SK-N-SH (cell line): ENCODE measurements around the gene REG3G. TPM values are rescaled to one million over a fixed set of nuclear protein-coding genes. Genes with fewer than 3 reads are reported as not detected.
"Not testable (repeated sequence)": the region's sequence is repeated elsewhere in the genome, so short reads cannot be mapped to it uniquely, and the experiment has no call there.

Source experiments
- CTCF ChIA-PET: fragments of 300-600, 350-600 bp; formaldehyde crosslinking; extraction: SDS; loops from one replicate; lab custom pipeline; 2021; lab: Yijun Ruan, JAX
- POLR2A ChIA-PET: fragments of 350-600 bp; sonication (Branson Sonifier 250); formaldehyde crosslinking; extraction: SDS; loops from one replicate; lab custom pipeline; 2020; ENCODE audit warnings: antibody characterized with exemption, inconsistent platforms; lab: Yijun Ruan, JAX
- DNase-seq: peaks from one replicate; pipeline ENCODE4 v3.0.0; 2012
- H2AFZ ChIP-seq: fragments of 200-600 bp; sonication (generic); 2 replicates; pipeline ENCODE4 v1.8.1; 2016; ENCODE audit warnings: antibody characterized with exemption, mild to moderate bottlenecking, low read depth
- H3F3A ChIP-seq: fragments of 200-600 bp; sonication (generic); replicated peaks from 2 replicates; pipeline ENCODE3; 2016; ENCODE audit warnings: antibody characterized with exemption, mild to moderate bottlenecking; ENCODE audit not compliant: insufficient read depth
- H3K27ac ChIP-seq, 2 experiments: fragments of 200-500 bp in 1 of 2; fragments of 200-600 bp in 1 of 2; sonication (Bioruptor generic) in 1 of 2; sonication (generic), shearing (Covaris generic) in 1 of 2; 2 replicates each; pipeline versions ENCODE4 v1.5.1 to v1.6.1; 2014 to 2016; ENCODE audit warnings: low read depth in 2 of 2, inconsistent platforms in 1 of 2, low read length in 1 of 2, mild to moderate bottlenecking in 1 of 2, mixed read lengths in 1 of 2
- H3K27me3 ChIP-seq: fragments of 200-600 bp; sonication (generic), shearing (Covaris generic); 2 replicates; pipeline ENCODE4 v1.6.1; 2016; ENCODE audit warnings: mixed run types; ENCODE audit not compliant: insufficient read depth
- H3K36me3 ChIP-seq, 2 experiments: fragments of 200-500 bp in 1 of 2; fragments of 200-600 bp in 1 of 2; sonication (Bioruptor generic) in 1 of 2; sonication (generic) in 1 of 2; replicated peaks in 1 of 2; 2 replicates each; pipeline versions ENCODE3 to v1.5.1; 2014 to 2016; ENCODE audit warnings: low read length in 1 of 2, mild to moderate bottlenecking in 1 of 2; ENCODE audit not compliant: insufficient read depth in 2 of 2, control insufficient read depth in 1 of 2
- H3K4me1 ChIP-seq, 2 experiments: fragments of 200-500 bp in 1 of 2; fragments of 200-600 bp in 1 of 2; sonication (Bioruptor generic) in 1 of 2; sonication (generic), shearing (Covaris generic) in 1 of 2; 2 replicates each; pipeline versions ENCODE4 v1.5.1 to v1.6.1; 2014 to 2016; ENCODE audit warnings: low read depth in 1 of 2, low read length in 1 of 2, mixed run types in 1 of 2; ENCODE audit not compliant: insufficient read depth in 2 of 2, control insufficient read depth in 1 of 2
- H3K4me2 ChIP-seq: fragments of 200-600 bp; sonication (generic), shearing (Covaris generic); 2 replicates; pipeline ENCODE4 v1.6.1; 2017; ENCODE audit warnings: mixed run types
- H3K4me3 ChIP-seq, 2 experiments: fragments of 200-500 bp in 1 of 2; fragments of 200-600 bp in 1 of 2; sonication (Bioruptor generic) in 1 of 2; sonication (generic), shearing (Covaris generic) in 1 of 2; 2 replicates each; pipeline versions ENCODE4 v1.5.1 to v1.8.1; 2014 to 2016; ENCODE audit warnings: low read depth in 2 of 2, inconsistent platforms in 1 of 2, low read length in 1 of 2, mild to moderate bottlenecking in 1 of 2, mixed read lengths in 1 of 2, moderate library complexity in 1 of 2
- H3K79me2 ChIP-seq: fragments of 200-600 bp; sonication (generic); 2 replicates; pipeline ENCODE4 v1.8.1; 2017; ENCODE audit warnings: mild to moderate bottlenecking; ENCODE audit not compliant: insufficient read depth
- H3K9ac ChIP-seq: fragments of 200-600 bp; sonication (generic); 2 replicates; pipeline ENCODE4 v1.6.1; 2017; ENCODE audit warnings: mixed run types
- H3K9me2 ChIP-seq: fragments of 200-600 bp; sonication (generic); 2 replicates; pipeline ENCODE4 v1.6.1; 2017; ENCODE audit warnings: mixed run types
- H3K9me3 ChIP-seq: fragments of 200-600 bp; sonication (generic); 2 replicates; pipeline ENCODE4 v1.6.1; 2017; ENCODE audit warnings: mixed run types, mild to moderate bottlenecking, moderate library complexity
- H4K20me1 ChIP-seq: fragments of 200-600 bp; sonication (generic); 2 replicates; pipeline ENCODE4 v1.6.1; 2017; ENCODE audit warnings: mild to moderate bottlenecking, mixed run types; ENCODE audit not compliant: insufficient read depth
- CHD2 ChIP-seq: fragments of 150-350 bp; IDR thresholded peaks from 2 replicates; pipeline ENCODE4 v1.6.1; 2018; ENCODE audit warnings: low read length; ENCODE audit not compliant: partially characterized antibody
- MXI1 ChIP-seq: IDR thresholded peaks from 2 replicates; pipeline ENCODE4 v1.6.1; 2012; ENCODE audit warnings: mild to moderate bottlenecking, low read depth, low read length, improper control_type of control experiment
- POLR2AphosphoS5 ChIP-seq: IDR thresholded peaks from 2 replicates; pipeline ENCODE4 v1.6.1; 2012; ENCODE audit warnings: low read depth, low read length
- RAD21 ChIP-seq: IDR thresholded peaks from 2 replicates; pipeline ENCODE4 v1.6.1; 2012; ENCODE audit warnings: mild to moderate bottlenecking, low read length
- SMC3 ChIP-seq: IDR thresholded peaks from 2 replicates; pipeline ENCODE4 v1.6.1; 2012; ENCODE audit warnings: low read depth, low read length, improper control_type of control experiment
- WGBS: methylation state at CpG from one replicate; pipeline ENCODE4 v1.1.6; 2017; ENCODE audit warnings: low lambda C conversion rate; 5-methylcytosine and 5-hydroxymethylcytosine counted together
- polyA plus RNA-seq, 3 experiments: library from polyadenylated mRNA; depleted of rRNA; stranded (reverse); fragments of >200 nt; gene quantifications; 2 replicates each; pipeline ENCODE4 v1.2.3, GENCODE V29; 2012
- TF ChIP-seq, protein P1 (sequence below): fragments of 200-600 bp; sonication (generic); IDR thresholded peaks from 2 replicates; pipeline ENCODE4 v1.6.1; 2017; ENCODE audit warnings: antibody characterized with exemption, mild to moderate bottlenecking, moderate library complexity
- TF ChIP-seq, protein P2 (sequence below): IDR thresholded peaks from 2 replicates; pipeline ENCODE4 v1.4.0; 2012; ENCODE audit warnings: low read depth

The REG3G gene
- polyA plus RNA-seq, 1 of the 3 experiments (the other 2 are of a cell fraction) = not detected

DNA sequence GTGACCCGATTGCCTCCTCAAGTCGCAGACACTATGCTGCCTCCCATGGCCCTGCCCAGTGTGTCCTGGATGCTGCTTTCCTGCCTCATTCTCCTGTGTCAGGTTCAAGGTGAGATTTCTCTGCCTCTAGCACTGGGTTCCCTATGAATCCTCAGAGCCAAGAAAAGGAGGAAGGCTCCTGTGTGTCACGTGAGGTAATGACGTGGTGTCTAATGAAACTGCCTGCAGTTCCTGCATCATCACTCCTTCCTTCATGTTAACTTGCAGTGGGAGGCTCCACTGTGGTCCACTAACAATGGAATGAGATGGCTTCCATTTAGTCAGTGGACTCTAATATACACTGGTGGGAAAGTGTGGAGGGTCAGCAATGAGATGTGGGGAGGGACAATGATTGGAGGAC lies 559 bp downstream of the REG3G start (continued):
- TF ChIP-seq CHD2 (no peak), MXI1 (no peak), RAD21 (no peak), POLR2AphosphoS5 (no peak)
- TF ChIP-seq, protein P1, sequence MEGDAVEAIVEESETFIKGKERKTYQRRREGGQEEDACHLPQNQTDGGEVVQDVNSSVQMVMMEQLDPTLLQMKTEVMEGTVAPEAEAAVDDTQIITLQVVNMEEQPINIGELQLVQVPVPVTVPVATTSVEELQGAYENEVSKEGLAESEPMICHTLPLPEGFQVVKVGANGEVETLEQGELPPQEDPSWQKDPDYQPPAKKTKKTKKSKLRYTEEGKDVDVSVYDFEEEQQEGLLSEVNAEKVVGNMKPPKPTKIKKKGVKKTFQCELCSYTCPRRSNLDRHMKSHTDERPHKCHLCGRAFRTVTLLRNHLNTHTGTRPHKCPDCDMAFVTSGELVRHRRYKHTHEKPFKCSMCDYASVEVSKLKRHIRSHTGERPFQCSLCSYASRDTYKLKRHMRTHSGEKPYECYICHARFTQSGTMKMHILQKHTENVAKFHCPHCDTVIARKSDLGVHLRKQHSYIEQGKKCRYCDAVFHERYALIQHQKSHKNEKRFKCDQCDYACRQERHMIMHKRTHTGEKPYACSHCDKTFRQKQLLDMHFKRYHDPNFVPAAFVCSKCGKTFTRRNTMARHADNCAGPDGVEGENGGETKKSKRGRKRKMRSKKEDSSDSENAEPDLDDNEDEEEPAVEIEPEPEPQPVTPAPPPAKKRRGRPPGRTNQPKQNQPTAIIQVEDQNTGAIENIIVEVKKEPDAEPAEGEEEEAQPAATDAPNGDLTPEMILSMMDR = no peak

DNA sequence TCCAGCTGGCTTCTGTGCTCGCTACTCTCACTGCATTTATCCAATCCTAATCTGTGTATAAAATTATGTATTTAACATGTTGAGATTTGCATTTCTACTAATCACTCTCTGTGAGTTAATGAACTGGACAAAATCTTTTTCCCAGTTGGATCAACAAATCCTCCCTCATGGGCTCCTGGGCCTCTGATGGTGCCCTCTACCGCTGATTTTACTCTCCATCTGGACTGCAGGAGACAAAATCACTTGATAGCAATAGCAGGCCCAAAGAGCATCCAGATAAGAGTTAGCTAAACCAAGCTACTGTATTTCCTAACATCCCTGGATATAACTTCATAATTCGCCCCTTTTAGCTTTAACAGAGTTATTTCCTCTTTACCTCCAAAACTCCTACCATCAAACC lies 14.4 kb downstream of the REG3G start:
- no peaks in the 10 kb centered on the region for H3K27me3 ChIP-seq
- no peaks in the 10 kb centered on the region for H3K79me2 ChIP-seq
- no peak overlapping the region for H3K9ac ChIP-seq
- H3K4me1 ChIP-seq = peaks cover 0 to 3% of the 10 kb centered on the region in 2 experiments; a peak in 1 of 4 replicates
- no peak for DNase-seq
- no peaks in the 10 kb centered on the region for H3F3A ChIP-seq
- H3K36me3 ChIP-seq = no peaks in the 10 kb centered on the region
- H3K4me2 ChIP-seq = no peak overlapping the region
- H4K20me1 ChIP-seq = no peaks in the 10 kb centered on the region
- no peaks in the 10 kb centered on the region for H3K9me3 ChIP-seq
- H3K4me3 ChIP-seq = no peak overlapping the region
- TF ChIP-seq, protein P1 = no peak
- 0 out of 2 replicates have a peak, but pooled peaks have one; percentile 6 for TF ChIP-seq RAD21
- ChIA-PET POLR2A (no interaction called here), CTCF (interaction anchor here (0.7 to 4.3 kb wide), 20 partner anchors 10 to 848 kb away, joined by 3 to 35 read pairs (median 6); partner anchors contain the start of gene REG3G)
- H3K27ac ChIP-seq = no peak overlapping the region
- 13% methylated on average over 3 of the region's 3 CpGs for WGBS
- H3K9me2 ChIP-seq = no peaks in the 10 kb centered on the region
- H2AFZ ChIP-seq = no peak overlapping the region

DNA sequence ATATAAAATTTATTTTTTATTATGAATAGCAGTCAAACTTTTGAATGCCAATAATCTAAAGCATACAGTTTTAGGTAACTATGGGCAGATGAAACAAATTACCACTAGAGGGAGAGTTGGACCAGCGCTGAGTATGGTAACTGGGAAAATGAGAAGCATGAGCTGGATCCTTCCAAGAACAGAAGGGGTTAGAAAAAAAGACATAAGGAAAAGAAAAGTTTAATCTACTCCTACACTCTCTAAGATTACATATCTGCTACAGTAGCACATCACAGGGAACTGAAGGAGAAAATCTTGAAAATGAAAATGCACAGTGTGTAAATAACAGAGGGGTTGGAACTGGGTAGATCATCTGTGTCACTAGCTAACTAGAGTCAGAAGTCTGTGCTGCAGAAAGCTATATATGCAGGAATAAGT lies 15.5 kb downstream of the REG3G start:
- Histone ChIP-seq H2AFZ (no peak overlapping the region), H3K9me3 (no peaks in the 10 kb centered on the region), H3K9ac (no peak overlapping the region), H3K79me2 (no peaks in the 10 kb centered on the region), H3K4me3 (no peak overlapping the region), H3K27me3 (no peaks in the 10 kb centered on the region), H3K36me3 (no peaks in the 10 kb centered on the region), H3K4me1 (peaks cover 0 to 3% of the 10 kb centered on the region in 2 experiments; a peak in 1 of 4 replicates), H4K20me1 (no peaks in the 10 kb centered on the region), H3K9me2 (no peaks in the 10 kb centered on the region), H3K27ac (no peak overlapping the region), H3F3A (no peaks in the 10 kb centered on the region), H3K4me2 (no peak overlapping the region)
- ChIA-PET POLR2A (no interaction called here), CTCF (interaction anchor here (0.6 to 4.3 kb wide), 32 partner anchors 8 to 875 kb away, joined by 3 to 35 read pairs (median 4); partner anchors contain the start of genes REG1A and REG3G)
- DNase-seq = peak; percentile 19
- TF ChIP-seq SMC3 = peak; percentile 21
- TF ChIP-seq, protein P2, sequence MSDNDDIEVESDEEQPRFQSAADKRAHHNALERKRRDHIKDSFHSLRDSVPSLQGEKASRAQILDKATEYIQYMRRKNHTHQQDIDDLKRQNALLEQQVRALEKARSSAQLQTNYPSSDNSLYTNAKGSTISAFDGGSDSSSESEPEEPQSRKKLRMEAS = no peak
- TF ChIP-seq RAD21 = peak; percentile 73
- 17% methylated on average over 1 of the region's 1 CpG for WGBS

DNA sequence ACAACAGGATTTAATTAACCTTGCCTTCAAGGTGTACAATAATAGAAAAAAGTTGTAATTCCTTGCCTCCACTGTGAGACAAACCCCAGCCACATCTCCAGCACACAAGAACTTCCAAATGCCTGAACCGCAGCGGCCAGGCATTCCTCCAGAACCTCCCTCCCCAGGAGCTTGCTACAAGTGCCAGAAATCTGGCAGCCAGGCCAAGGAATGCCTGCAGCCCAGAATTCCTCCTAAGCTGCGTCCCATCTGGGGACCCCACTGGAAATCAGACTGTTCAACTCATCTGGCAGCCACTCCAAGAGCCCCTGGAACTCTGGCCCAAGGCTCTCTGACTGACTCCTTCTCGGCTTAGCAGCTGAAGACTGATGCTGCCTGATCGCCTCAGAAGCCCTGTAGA lies 28.0 kb downstream of the REG3G start:
- 5% methylated on average over 4 of the region's 5 CpGs for WGBS
- H3K4me2 ChIP-seq, H3K36me3 ChIP-seq, DNase-seq, H3K9ac ChIP-seq, H3K9me2 ChIP-seq, H3K27ac ChIP-seq, H2AFZ ChIP-seq, H3K9me3 ChIP-seq, H3K79me2 ChIP-seq, CTCF ChIA-PET, H3K4me3 ChIP-seq, H4K20me1 ChIP-seq, H3F3A ChIP-seq, H3K27me3 ChIP-seq, H3K4me1 ChIP-seq: not testable (repeated sequence)
- POLR2A ChIA-PET = interaction anchor here (0.7 kb wide), 1 partner anchor 759 kb away, joined by 3 read pairs; no protein-coding TSS in a partner anchor

DNA sequence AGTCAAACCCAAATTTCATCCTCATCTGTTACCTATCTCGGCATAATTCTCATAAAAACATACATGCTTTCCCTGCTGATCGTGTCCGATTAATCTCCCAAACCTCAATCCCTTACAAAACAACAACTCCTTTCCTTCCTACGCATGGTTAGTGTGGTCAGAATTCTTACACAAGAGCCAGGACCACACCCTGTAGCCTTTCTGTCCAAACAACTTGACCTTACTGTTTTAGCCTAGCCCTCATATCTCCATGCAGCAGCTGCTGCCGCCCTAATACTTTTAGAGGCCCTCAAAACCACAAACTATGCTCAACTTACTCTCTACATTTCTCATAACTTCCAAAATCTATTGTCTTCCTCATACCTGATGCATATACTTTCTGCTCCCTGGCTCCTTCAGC lies 29.3 kb downstream of the REG3G start:
- POLR2A ChIA-PET, DNase-seq, H3K9ac ChIP-seq, H3F3A ChIP-seq, H3K9me3 ChIP-seq, H3K4me2 ChIP-seq, CTCF ChIA-PET, H3K36me3 ChIP-seq, H3K4me3 ChIP-seq, H3K27me3 ChIP-seq, H2AFZ ChIP-seq, H3K79me2 ChIP-seq, H3K27ac ChIP-seq, H4K20me1 ChIP-seq, H3K9me2 ChIP-seq, H3K4me1 ChIP-seq: not testable (repeated sequence)
- 50% methylated on average over 5 of the region's 5 CpGs for WGBS
